GM18861 (cell line): Measurements from ENCODE around the gene PRMT2.

Experiments
- ATAC-seq: cut with Tn5 transposase; IDR thresholded peaks from one replicate; pipeline ENCODE4 v1.9.1; 2021; ENCODE audit not compliant: unreplicated experiment

The PRMT2 gene

GRCh38 chr21:46635324-46636180 lies at the start of gene PRMT2:
PRMT2 (plus strand) TSS chr21:46635674; CDS start chr21:46636952, 1,278 bp downstream.
- ATAC-seq = peak; percentile 81

- no peak for ATAC-seq
Measured at GRCh38 chr21:46594276-46594675, 41.2 kb upstream of the PRMT2 start.

DNA sequence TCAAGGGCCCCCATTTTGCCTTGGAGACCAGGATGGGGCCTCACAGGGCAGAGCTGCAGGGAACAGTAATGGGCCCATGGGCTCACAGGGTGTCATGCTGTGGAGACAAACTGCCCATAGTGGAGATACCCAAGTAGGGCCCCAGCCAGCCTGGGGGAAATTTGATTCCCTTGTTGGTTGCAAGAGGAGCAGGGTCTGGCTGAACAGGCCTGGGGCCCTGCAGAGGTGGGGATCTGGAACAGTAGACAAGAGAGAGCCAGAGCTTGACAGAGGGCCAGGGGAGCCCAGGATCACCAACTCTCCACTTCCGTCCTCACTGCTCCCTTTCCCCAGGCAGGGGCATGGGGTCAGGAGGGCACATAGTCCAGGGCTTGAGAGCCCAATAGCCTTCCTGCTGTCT lies 39.3 kb upstream of the PRMT2 start:
- no peak for ATAC-seq

- ATAC-seq = no peak
Measured at GRCh38 chr21:46597031-46597430, 38.4 kb upstream of the PRMT2 start.

DNA sequence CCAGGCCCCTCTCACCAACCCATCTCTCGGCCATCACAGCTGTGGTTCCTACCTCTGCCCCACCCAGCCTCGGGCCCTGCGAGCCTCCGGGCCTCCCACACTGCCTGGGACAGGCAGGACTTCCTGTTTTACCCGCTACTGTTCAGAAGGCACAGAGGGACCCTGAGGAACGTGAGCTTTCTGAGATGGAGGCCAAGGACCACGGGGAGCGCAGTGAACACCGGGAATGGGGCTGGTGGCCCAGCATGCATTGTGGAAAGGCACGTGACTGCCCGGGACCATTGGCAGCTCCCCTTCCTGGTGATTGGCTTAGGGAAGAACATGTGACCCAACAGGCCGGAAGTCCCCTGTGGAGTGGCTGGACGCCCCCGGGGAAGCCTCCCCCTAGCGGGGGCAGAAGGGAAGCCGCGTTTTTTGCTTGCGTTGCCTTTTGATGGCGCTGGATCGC lies 37.6 kb upstream of the PRMT2 start:
- ATAC-seq = no peak

DNA sequence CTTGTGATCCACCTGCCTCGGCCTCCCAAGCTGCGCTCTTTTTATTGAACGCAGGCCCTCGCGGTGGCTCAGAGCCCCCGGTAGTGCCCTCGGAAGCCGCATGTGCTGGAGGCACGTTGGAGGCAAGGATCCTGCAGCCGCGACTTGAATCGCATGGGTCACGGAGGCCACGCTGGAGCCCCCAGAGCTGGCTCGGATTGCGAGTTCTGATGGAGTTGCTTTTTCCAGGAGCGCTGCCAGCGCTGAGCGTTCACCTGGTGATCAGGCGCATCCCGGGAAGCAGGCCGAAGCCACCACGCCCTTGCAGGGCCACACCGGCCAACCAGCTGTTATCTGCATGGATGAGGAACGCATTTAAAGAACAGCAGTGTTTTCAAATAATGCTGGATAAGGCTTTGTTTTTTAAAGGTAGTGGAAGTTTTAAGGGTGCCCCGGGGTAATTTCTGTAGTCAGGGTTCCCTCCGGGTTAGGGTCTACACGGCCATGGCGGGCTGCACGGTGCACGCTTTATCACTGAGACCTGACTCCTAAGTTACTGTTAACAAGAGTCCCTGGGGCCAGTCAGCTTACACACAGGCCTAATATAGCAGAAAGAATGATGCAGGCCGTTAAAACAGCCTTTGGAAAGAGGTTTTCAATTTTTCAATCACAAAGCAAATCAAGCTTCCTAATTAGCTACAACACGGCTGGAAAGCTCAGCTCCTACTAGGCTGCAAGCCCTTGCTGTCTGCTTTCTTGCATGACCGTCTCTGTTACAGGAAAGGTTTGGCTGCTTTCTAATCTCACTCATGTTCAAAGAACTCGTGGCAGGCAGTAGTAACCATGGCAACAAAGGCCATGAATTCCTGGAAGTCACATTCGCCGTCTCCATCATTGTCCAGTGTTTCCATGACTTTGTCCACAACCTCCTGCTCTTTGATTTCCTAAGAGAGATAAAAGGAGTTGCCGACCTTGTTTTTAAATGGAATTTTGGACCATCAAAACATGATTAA lies 36.6 kb upstream of the PRMT2 start:
- ATAC-seq = no peak

DNA sequence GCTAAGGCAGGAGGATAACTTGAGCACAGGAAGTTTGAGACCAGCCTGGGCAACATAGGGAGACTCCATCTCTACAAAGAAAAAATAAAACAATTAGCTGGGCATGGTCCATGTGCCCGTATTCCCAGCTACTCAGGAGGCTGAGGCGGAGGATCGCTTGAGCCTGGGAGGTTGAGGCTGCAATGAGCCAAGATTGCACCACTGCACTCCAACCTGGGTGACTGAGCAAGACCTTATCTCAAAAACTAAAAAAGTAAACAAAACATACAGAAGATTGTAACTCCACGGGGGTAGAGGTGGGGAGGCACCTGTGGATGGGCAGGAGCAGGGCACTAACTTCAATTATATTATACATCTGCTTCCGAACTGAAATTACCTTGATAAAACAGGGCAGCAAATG lies 35.2 kb upstream of the PRMT2 start:
- ATAC-seq = no peak

DNA sequence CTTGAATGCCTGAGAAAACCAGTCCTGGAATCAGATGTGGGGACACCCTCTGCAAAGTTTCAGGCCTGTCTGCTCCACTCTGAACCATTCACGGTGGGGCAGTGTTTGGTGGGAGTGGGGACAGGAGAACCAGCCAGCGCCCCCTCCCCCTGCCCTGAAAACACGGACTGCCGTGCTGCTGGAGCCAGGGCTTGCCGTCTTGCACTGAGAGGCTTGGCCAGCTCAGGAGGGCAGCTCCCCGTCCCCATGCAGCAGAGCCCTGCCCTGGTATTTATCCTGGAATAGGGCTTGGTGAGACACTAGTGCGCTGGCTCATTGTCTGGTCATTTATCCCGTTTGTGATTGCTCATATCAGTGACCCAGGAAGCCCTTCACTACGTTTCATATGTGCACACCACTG lies 34.5 kb upstream of the PRMT2 start:
- ATAC-seq = no peak

DNA sequence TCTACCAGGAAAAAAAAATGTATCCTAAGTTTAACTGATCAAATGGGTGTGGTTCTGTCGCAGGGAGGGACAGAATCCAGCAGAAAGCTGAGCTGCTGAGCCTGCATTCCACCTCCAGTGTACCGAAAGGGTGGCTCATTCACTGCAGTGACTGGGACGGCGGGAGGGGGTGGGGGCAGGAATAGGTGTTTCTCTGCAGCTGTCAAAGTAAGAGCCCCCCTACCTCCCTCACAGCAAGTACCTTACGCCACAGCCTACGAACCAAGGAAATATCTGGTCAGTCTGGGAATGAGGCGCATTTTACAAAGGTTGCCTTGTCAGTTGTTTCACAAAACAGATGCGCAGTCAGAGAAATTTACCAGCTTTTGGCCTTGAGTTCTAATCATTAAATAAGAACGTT lies 32.2 kb upstream of the PRMT2 start:
- no peak for ATAC-seq

GRCh38 chr21:46604329-46604974 lies 31.0 kb upstream of the PRMT2 start:
- ATAC-seq = no peak

GRCh38 chr21:46604975-46605766 lies 30.3 kb upstream of the PRMT2 start, which contains the start of gene S100B:
S100B (minus strand) TSS chr21:46605082; CDS start chr21:46602415, 2,667 bp downstream.
- ATAC-seq = no peak

DNA sequence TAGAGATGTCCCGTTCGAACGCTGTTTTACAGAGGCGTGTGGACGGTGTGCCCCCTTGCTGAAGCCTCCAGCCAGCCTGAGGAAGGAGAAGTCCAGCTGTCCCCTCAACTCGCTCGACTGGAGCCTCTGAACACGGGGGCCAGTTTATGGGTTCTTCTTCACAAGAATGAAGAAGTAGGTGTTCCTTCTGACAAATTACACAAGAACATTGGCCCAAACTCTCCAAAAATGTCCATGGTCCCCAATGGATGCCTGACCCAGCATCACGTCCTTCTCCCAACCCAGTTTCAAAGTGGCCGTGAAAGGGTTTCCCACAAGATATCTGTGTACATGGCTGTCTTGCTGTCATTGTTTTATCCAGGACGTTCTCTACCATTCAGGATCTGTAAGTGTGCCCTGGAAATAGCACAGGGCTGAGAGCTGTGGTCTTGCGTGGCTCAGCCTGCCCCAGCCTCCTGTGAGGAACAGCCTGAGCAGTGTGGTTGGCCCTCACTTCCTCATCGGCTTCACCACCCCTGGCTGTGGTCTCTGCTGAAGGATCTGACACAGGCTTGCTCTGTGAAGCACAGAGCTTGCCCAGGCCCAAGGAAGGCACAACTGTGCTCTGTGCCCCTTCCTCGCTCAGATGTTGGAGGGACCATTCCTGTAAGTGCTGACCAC lies 29.6 kb upstream of the PRMT2 start:
- ATAC-seq = no peak

DNA sequence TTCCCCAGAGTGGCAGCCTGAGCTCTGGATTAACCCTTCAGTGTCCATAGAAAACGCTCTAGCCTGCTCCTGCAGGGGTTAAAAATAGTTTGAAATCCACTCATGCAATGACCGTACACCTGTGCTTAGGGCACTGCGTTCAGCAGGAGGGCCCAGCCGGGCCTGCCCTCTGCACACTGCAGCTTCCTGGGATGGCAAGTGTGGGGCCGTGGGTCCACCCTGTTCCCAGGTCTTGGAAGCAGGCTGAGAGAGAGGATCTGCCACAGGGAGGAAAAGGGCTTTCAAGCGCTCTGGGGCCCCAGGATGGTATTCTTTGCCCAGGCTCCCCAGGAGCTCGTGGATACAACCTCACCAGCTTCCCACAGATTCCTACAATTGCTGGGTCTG lies 29.1 kb upstream of the PRMT2 start:
- ATAC-seq = no peak

GRCh38 chr21:46607636-46608035 lies 27.8 kb upstream of the PRMT2 start:
- ATAC-seq = no peak

DNA sequence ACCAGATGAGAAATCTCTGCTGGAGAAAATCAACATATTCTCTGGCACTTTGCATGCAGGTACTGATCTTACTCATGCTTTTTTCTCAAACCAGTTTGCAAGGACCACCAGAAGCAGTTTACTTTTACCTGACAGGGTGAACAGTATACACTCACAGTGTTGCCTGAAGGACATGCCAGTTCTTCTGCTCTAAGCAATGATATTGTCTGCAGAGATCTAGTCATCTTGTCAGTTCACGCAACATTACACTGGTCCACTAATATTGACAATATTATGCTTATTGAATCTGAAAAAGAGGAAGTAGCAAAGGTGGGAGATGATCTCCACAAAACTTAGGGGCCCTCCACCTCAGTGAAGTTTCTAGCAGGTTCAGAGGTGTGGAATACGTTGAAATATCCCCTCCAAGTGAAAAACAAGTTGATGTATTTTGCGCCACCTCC lies 26.8 kb upstream of the PRMT2 start:
- ATAC-seq = no peak

GRCh38 chr21:46610018-46610701 lies 25.3 kb upstream of the PRMT2 start:
- ATAC-seq = no peak

GRCh38 chr21:46613391-46613790 lies 22.1 kb upstream of the PRMT2 start:
- no peak for ATAC-seq

DNA sequence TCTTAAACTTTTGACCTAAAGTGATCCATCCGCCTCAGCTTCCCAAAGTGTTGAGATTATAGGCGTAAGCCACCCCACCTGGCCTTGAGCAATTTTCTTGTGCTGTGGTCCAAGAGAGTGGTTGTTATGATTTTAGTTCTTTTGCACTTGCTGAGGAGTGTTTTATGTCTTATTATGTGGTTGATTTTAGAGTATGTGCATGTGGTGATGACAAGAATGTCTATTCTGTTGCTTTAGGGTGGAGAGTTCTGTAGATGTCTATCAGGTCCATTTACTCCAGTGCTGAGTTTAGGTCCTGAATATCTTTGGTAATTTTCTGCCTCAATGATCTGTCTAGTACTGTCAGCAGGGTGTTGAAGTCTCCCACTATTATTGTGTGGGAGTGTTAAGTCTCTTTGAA lies 19.4 kb upstream of the PRMT2 start:
- no peak for ATAC-seq

DNA sequence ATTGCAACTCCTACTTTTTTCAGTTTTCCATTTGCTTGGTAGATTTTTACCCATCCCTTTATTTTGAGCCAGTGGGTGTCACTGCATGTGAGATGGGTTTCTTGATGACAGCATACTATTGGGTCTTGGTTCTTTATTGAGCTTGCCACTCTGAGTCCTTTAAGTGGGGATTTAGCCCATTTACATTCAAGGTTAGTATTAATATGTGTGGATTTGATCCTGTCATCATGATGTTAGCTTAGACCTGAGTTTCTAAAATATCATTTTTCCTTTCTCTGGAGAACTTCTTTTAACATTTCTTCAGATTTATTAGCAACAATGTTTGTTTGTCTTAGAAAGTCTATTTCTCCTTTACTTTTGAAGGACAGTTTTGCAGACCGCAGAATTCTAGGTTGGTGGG lies 18.8 kb upstream of the PRMT2 start:
- no peak for ATAC-seq
